HEK293 (cell line): ENCODE results near the gene MCTS1.
A peak's percentile ranks its signal among the peaks of the same experiment; 100 is the strongest.
"Not testable (repeated sequence)": the region's sequence is repeated elsewhere in the genome, so short reads cannot be mapped to it uniquely, and the experiment has no call there.

Source experiments
- CTCF ChIA-PET: fragments of 350-600 bp; formaldehyde crosslinking; extraction: SDS; loops from one replicate; lab custom pipeline; 2021; ENCODE audit warnings: antibody characterized with exemption; lab: Yijun Ruan, JAX
- POLR2A ChIA-PET: fragments of 300-600 bp; formaldehyde crosslinking; extraction: SDS; loops from one replicate; lab custom pipeline; 2020; ENCODE audit warnings: antibody characterized with exemption, inconsistent platforms; lab: Yijun Ruan, JAX
- H3K27ac ChIP-seq: fragments of 200-500 bp; sonication (Bioruptor generic); 2 replicates; pipeline ENCODE4 v1.5.1; 2014; ENCODE audit warnings: low read depth, low read length, control low read depth, inconsistent platforms; ENCODE audit errors: extremely low read depth
- H3K36me3 ChIP-seq, 2 experiments: fragments of 200-500 bp in 1 of 2; sonication (Bioruptor generic) in 1 of 2; 1 replicate in 1 of 2; 2 replicates in 1 of 2; pipeline ENCODE4 v1.5.1; 2014 to 2017; ENCODE audit warnings: inconsistent platforms in 2 of 2, low read length in 2 of 2; ENCODE audit not compliant: control insufficient read depth in 2 of 2, insufficient read depth in 1 of 2
- H3K4me1 ChIP-seq: fragments of 200-500 bp; sonication (Bioruptor generic); 2 replicates; pipeline ENCODE4 v1.5.1; 2014; ENCODE audit warnings: mild to moderate bottlenecking, low read length, inconsistent platforms; ENCODE audit not compliant: control insufficient read depth, insufficient read depth
- H3K4me3 ChIP-seq: 2 replicates; pipeline ENCODE4 v1.5.1; 2011; ENCODE audit warnings: low read depth, mild to moderate bottlenecking, control low read depth, low read length, moderate library complexity
- H3K9me3 ChIP-seq: fragments of 200-500 bp; sonication (Bioruptor generic); 2 replicates; pipeline ENCODE4 v1.5.1; 2014; ENCODE audit warnings: low read depth, low read length, inconsistent platforms; ENCODE audit not compliant: control insufficient read depth, insufficient read depth
- ATF2 ChIP-seq: fragments of 450-650 bp; formaldehyde crosslinking; IDR thresholded peaks from 2 replicates; pipeline ENCODE4 v1.5.1; 2016; ENCODE audit warnings: missing biosample characterization, missing genetic modification characterization, low read depth
- HOXC10 ChIP-seq: sonication (generic); formaldehyde crosslinking; IDR thresholded peaks from 2 replicates; pipeline ENCODE4 v1.8.1; 2023; ENCODE audit warnings: mild to moderate bottlenecking, missing genetic modification reagents
- PRDM4 ChIP-seq: fragments of 450-650 bp; formaldehyde crosslinking; IDR thresholded peaks from 2 replicates; pipeline ENCODE4 v1.5.1; 2017; ENCODE audit warnings: missing biosample characterization, missing genetic modification characterization
- SETDB1 ChIP-seq: IDR thresholded peaks from one replicate; pipeline ENCODE4 v1.6.1; 2017; ENCODE audit warnings: mild to moderate bottlenecking, low read length, moderate library complexity, mixed read lengths; ENCODE audit not compliant: insufficient read length
- ZBTB21 ChIP-seq: fragments of 450-650 bp; formaldehyde crosslinking; IDR thresholded peaks from 2 replicates; pipeline ENCODE4 v1.5.1; 2017; ENCODE audit warnings: missing biosample characterization, missing genetic modification characterization
- ZBTB8A ChIP-seq: fragments of 450-650 bp; formaldehyde crosslinking; IDR thresholded peaks from 2 replicates; pipeline ENCODE4 v1.5.1; 2016; ENCODE audit warnings: missing biosample characterization, missing genetic modification characterization
- ZNF10 ChIP-seq: fragments of 450-650 bp; formaldehyde crosslinking; IDR thresholded peaks from 2 replicates; pipeline ENCODE4 v1.5.1; 2017; ENCODE audit warnings: missing biosample characterization, missing genetic modification characterization
- ZNF157 ChIP-seq: fragments of 450-650 bp; formaldehyde crosslinking; IDR thresholded peaks from 2 replicates; pipeline ENCODE4 v1.5.1; 2016; ENCODE audit warnings: missing biosample characterization, missing genetic modification characterization
- ZNF580 ChIP-seq: fragments of 450-650 bp; formaldehyde crosslinking; IDR thresholded peaks from 2 replicates; pipeline ENCODE4 v1.5.1; 2016; ENCODE audit warnings: missing biosample characterization, missing genetic modification characterization
- ZNF629 ChIP-seq: fragments of 450-650 bp; formaldehyde crosslinking; IDR thresholded peaks from 2 replicates; pipeline ENCODE4 v1.5.1; 2017; ENCODE audit warnings: missing biosample characterization, missing genetic modification characterization
- ZNF654 ChIP-seq: fragments of 450-650 bp; formaldehyde crosslinking; IDR thresholded peaks from 2 replicates; pipeline ENCODE4 v1.5.1; 2016; ENCODE audit warnings: low read depth, missing biosample characterization, missing genetic modification characterization
- ZSCAN30 ChIP-seq: fragments of 450-650 bp; IDR thresholded peaks from 2 replicates; pipeline ENCODE4 v1.5.1; 2018; ENCODE audit warnings: missing biosample characterization, mild to moderate bottlenecking, missing genetic modification characterization, moderate library complexity
- TF ChIP-seq, protein P1 (sequence below): fragments of 450-650 bp; formaldehyde crosslinking; IDR thresholded peaks from 2 replicates; pipeline ENCODE4 v1.5.0; 2017; ENCODE audit warnings: missing biosample characterization, missing genetic modification characterization, borderline replicate concordance
- TF ChIP-seq, protein P2 (sequence below): fragments of 450-650 bp; formaldehyde crosslinking; optimal IDR thresholded peaks from 2 replicates; pipeline ENCODE3; 2016; ENCODE audit warnings: missing biosample characterization, mild to moderate bottlenecking, missing genetic modification characterization

Gene MCTS1

DNA sequence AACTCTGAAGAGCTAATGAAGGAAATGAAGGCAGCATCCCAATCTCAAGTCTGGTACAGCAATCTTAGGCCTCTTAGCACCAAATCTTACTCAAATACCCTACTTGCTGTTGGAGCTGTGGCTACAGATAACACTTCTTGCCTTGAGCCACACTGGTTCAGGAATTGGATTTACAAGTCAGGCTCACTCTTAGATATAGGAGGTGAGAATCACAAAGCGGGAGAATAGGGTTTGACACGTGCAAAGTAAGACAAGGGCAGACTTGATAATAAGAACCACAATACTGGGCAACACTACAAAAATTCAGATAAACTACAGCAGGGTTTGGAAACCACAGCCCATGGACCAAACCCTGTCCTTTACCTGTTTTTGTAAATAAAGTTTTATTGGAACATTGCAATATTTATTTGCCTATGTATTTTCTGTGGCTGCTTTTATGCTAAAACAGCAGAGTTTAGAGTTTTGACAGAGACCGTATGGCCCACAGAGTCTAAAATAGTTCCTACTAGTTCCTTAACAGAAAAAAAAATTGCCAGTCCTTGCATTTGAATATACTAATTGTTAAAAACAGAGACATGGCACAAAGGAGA is 33.8 kb upstream of the MCTS1 start:
- POLR2A ChIA-PET, result no interaction called here
- TF ChIP-seq, protein P1, sequence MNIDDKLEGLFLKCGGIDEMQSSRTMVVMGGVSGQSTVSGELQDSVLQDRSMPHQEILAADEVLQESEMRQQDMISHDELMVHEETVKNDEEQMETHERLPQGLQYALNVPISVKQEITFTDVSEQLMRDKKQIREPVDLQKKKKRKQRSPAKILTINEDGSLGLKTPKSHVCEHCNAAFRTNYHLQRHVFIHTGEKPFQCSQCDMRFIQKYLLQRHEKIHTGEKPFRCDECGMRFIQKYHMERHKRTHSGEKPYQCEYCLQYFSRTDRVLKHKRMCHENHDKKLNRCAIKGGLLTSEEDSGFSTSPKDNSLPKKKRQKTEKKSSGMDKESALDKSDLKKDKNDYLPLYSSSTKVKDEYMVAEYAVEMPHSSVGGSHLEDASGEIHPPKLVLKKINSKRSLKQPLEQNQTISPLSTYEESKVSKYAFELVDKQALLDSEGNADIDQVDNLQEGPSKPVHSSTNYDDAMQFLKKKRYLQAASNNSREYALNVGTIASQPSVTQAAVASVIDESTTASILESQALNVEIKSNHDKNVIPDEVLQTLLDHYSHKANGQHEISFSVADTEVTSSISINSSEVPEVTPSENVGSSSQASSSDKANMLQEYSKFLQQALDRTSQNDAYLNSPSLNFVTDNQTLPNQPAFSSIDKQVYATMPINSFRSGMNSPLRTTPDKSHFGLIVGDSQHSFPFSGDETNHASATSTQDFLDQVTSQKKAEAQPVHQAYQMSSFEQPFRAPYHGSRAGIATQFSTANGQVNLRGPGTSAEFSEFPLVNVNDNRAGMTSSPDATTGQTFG (tag by site-specific recombination), result no peak
- TF ChIP-seq ZNF10 (tag by site-specific recombination), result no peak
- TF ChIP-seq ZBTB8A (tag by site-specific recombination), result no peak
- TF ChIP-seq, protein P2, sequence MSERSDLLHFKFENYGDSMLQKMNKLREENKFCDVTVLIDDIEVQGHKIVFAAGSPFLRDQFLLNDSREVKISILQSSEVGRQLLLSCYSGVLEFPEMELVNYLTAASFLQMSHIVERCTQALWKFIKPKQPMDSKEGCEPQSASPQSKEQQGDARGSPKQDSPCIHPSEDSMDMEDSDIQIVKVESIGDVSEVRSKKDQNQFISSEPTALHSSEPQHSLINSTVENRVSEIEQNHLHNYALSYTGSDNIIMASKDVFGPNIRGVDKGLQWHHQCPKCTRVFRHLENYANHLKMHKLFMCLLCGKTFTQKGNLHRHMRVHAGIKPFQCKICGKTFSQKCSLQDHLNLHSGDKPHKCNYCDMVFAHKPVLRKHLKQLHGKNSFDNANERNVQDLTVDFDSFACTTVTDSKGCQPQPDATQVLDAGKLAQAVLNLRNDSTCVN (tag by site-specific recombination), result no peak
- no peak for TF ChIP-seq HOXC10 (CRISPR knock-in tag)
- no peak for TF ChIP-seq ZNF580 (tag by site-specific recombination)
- TF ChIP-seq ZNF629 (tag by site-specific recombination), result no peak
- CTCF ChIA-PET, result no interaction called here

GRCh38 chrX:120573806-120574205 is 30.1 kb upstream of the MCTS1 start:
- not testable (repeated sequence) for H3K4me1 ChIP-seq, H3K36me3 ChIP-seq, H3K9me3 ChIP-seq, H3K27ac ChIP-seq, H3K4me3 ChIP-seq
- CTCF ChIA-PET, result interaction anchor here (0.7 kb wide), 1 partner anchor 27 kb away, joined by 4 read pairs; no protein-coding TSS in a partner anchor
- POLR2A ChIA-PET, result interaction anchor here (1.6 kb wide), 1 partner anchor 12 kb away, joined by 4 read pairs; the partner anchor contains the start of gene CUL4B

More for the DNA sequence above, 33.8 kb upstream of the MCTS1 start:
- Histone ChIP-seq H3K4me1 (no peaks in the 10 kb centered on the region), H3K9me3 (no peaks in the 10 kb centered on the region; the same call in 1 of the 2 replicates), H3K4me3 (no peak overlapping the region), H3K36me3 (no peaks in the 10 kb centered on the region), H3K27ac (no peak overlapping the region)

GRCh38 chrX:120575379-120576114 is 28.4 kb upstream of the MCTS1 start:
- CTCF ChIA-PET, result interaction anchor here (0.6 kb wide), 1 partner anchor 256 kb away, joined by 4 read pairs; no protein-coding TSS in a partner anchor
- Histone ChIP-seq H3K27ac (no peak overlapping the region), H3K36me3 (no peaks in the 10 kb centered on the region), H3K9me3 (no peaks in the 10 kb centered on the region; the same call in 1 of the 2 replicates), H3K4me1 (no peaks in the 10 kb centered on the region), H3K4me3 (no peak overlapping the region)
- TF ChIP-seq SETDB1, result peak; percentile 39
- no peak for TF ChIP-seq ZNF157 (tag by site-specific recombination)
- TF ChIP-seq, protein P2 (tag by site-specific recombination), result no peak
- no peak for TF ChIP-seq ZSCAN30
- peak; percentile 71; the same call in 1 of the 2 replicates for TF ChIP-seq ATF2 (tag by site-specific recombination)
- peak; percentile 63; the same call in 1 of the 2 replicates for TF ChIP-seq PRDM4 (tag by site-specific recombination)
- peak; percentile 57; the same call in 1 of the 2 replicates for TF ChIP-seq ZBTB21 (tag by site-specific recombination)
- no peak for TF ChIP-seq ZBTB8A (tag by site-specific recombination)
- no peak for TF ChIP-seq ZNF654 (tag by site-specific recombination)
- POLR2A ChIA-PET, result no interaction called here
